CD8-positive, alpha-beta T cell (primary cell): ENCODE measurements around the gene ENDOG. TPM values are rescaled to one million over a fixed set of nuclear protein-coding genes. Genes with fewer than 3 reads are reported as not detected.

ENCODE experiments used
- total RNA-seq, 46 experiments: library from RNA in 2 of 46; stranded (reverse) in 2 of 46; gene quantifications; one replicate each; pipeline ENCODE4 v1.2.3 and lab custom pipeline; 2021 to 2026

Gene ENDOG
- total RNA-seq, 2 experiments from 2014 or later = 6.2 to 6.4 TPM

Other genes with a start within 250 kb of the ENDOG start
- 1 to 10 TPM; 3.7 to 3.9 TPM for gene DYNC2I2, start 161.7 kb upstream of the ENDOG start, total RNA-seq
- gene SET, start 129.3 kb upstream of the ENDOG start, total RNA-seq = 100 to 1,000 TPM; 243 to 260 TPM
- gene PKN3, start 116.0 kb upstream of the ENDOG start, total RNA-seq = 1 to 10 TPM; 1.3 to 2.0 TPM
- gene ZDHHC12, start 94.4 kb upstream of the ENDOG start, total RNA-seq = 10 to 100 TPM; 25.5 to 29.6 TPM
- gene ZER1, start 46.6 kb upstream of the ENDOG start, total RNA-seq = 10 to 100 TPM; 35.9 to 45.2 TPM
- 10 to 100 TPM; 30.7 to 35.0 TPM for gene TBC1D13, start 31.2 kb upstream of the ENDOG start, total RNA-seq
- gene SPOUT1, start 11.3 kb downstream of the ENDOG start, total RNA-seq = 10 to 100 TPM; 25.0 to 25.2 TPM
- gene KYAT1, start 63.5 kb downstream of the ENDOG start, total RNA-seq = 1 to 10 TPM; 2.4 to 3.0 TPM
- gene LRRC8A, start 63.6 kb downstream of the ENDOG start, total RNA-seq = 10 to 100 TPM; 35.0 to 40.1 TPM
- 1 to 10 TPM; 1.0 to 2.5 TPM for gene PHYHD1, start 102.5 kb downstream of the ENDOG start, total RNA-seq
- 10 to 100 TPM; 10.4 to 10.7 TPM for gene DOLK, start 129.1 kb downstream of the ENDOG start, total RNA-seq
- gene NUP188, start 129.2 kb downstream of the ENDOG start, total RNA-seq = 10 to 100 TPM; 48.7 to 49.0 TPM
- gene SH3GLB2, start 209.8 kb downstream of the ENDOG start, total RNA-seq = 10 to 100 TPM; 64.9 to 68.3 TPM
- 10 to 100 TPM; 63.5 to 69.0 TPM for gene MIGA2, start 218.1 kb downstream of the ENDOG start, total RNA-seq